Measurements from ENCODE around the gene HECW1. TPM values are rescaled to one million over a fixed set of nuclear protein-coding genes. Genes with fewer than 3 reads are reported as not detected.

Gene HECW1
- total and polyA plus RNA-seq, 2 of the 8 experiments (the other 6 are each of a cell fraction or from before 2014, with no cell fraction given) = 2.9 to 12.7 TPM

DNA sequence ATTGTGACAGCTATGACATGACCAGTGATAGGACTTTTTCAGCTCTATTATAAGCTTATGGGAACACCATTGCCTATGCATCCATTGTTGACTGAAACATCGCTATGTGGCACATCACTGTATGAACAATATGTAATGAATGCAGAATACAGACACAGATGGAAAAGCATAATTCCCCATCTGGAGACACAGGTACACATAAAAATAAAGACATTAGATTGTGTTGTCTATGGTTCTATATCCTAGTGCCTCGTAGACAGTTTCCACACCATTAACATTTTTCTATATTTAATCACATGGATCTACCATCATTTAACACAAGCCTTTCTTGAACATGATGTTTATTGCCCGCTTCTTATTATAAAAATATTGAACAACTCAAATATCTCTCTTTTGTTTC, 374.2 kb downstream of the HECW1 start:
- no peak overlapping the region for H3K18ac ChIP-seq (ENCODE audit: extremely low read depth, low read length)
- WGBS, 2 experiments (ENCODE audit: extremely low coverage in 1 of 2, insufficient coverage in 1 of 2, insufficient read length in 1 of 2, insufficient replicate concordance in 2 of 2, low coverage in 1 of 2, low lambda C conversion rate in 2 of 2, missing lambda C conversion rate in 1 of 2) = 96% methylated on average over 3 of the region's 3 CpGs; no CpG with 5 or more reads in 1 of the 2 experiments
- no peak overlapping the region for H2BK12ac ChIP-seq (ENCODE audit: low read depth, low read length)
- H4K5ac ChIP-seq (ENCODE audit: insufficient read length, low read depth, low read length) = no peak overlapping the region
- H2BK5ac ChIP-seq (ENCODE audit: low read depth, low read length) = no peak overlapping the region
- H3K4me1 ChIP-seq (replicated peaks in 1 of 4; ENCODE audit: control insufficient read depth in 3 of 4, insufficient read depth in 4 of 4, low read length in 3 of 4) = peaks cover 0 to 3% (median 0%) of the 10 kb centered on the region in 4 experiments; a peak in 1 of 7 replicates
- no peak overlapping the region for H3K56ac ChIP-seq (replicated peaks; ENCODE audit: insufficient read length, low read depth, low read length)
- CTCF ChIA-PET (ENCODE audit: partially characterized antibody) = no interaction called here
- H2BK120ac ChIP-seq (replicated peaks; ENCODE audit: low read depth, low read length) = no peak overlapping the region
- H2BK15ac ChIP-seq (ENCODE audit: low read length) = no peak overlapping the region
- no peaks in the 10 kb centered on the region for H3K9me3 ChIP-seq (ENCODE audit: insufficient read depth in 2 of 2, low read depth in 1 of 2, low read length in 1 of 2)
- FAIRE-seq = no peak
- no peak overlapping the region for H3K4ac ChIP-seq (replicated peaks; ENCODE audit: insufficient read length, low read depth, low read length)
- no peak overlapping the region for H3K4me3 ChIP-seq (ENCODE audit: extremely low read depth in 1 of 4, insufficient read depth in 2 of 4, low read depth in 3 of 4, low read length in 4 of 4)
- no peaks in the 10 kb centered on the region for H3K79me2 ChIP-seq (ENCODE audit: control insufficient read depth in 1 of 2, insufficient read depth in 2 of 2, low read length in 2 of 2)
- H3K23ac ChIP-seq (ENCODE audit: insufficient read length) = no peak overlapping the region
- no peaks in the 10 kb centered on the region for H3K79me1 ChIP-seq (ENCODE audit: low read depth, low read length)
- no peak for TF ChIP-seq KDM4A (IDR thresholded peaks at IDR 0.05; ENCODE audit: low read depth, low read length, severe bottlenecking)
- TF ChIP-seq CTCF (IDR thresholded peaks at IDR 0.05; ENCODE audit: control extremely low read depth in 1 of 3, insufficient read depth in 1 of 3, low read depth in 1 of 3, low read length in 3 of 3) = no peak
- TF ChIP-seq SRF (IDR thresholded peaks at IDR 0.05; ENCODE audit: low read depth, low read length) = no peak
- no peak for TF ChIP-seq RBBP5 (IDR thresholded peaks at IDR 0.05; ENCODE audit: borderline replicate concordance, low read depth, low read length)
- no peak for TF ChIP-seq TBP (IDR thresholded peaks at IDR 0.05; ENCODE audit: low read depth, low read length)
- TF ChIP-seq TAF7 (optimal IDR thresholded peaks at IDR 0.05; ENCODE audit: borderline replicate concordance, low read depth, low read length) = no peak
- no peak for TF ChIP-seq RNF2 (IDR thresholded peaks at IDR 0.05; ENCODE audit: borderline replicate concordance, low read depth, low read length, missing control alignments, poor library complexity, severe bottlenecking)
- DNase-seq (ENCODE audit: low read depth in 1 of 2, low spot score in 2 of 2) = no peak
- H2BK20ac ChIP-seq (ENCODE audit: low read length) = no peak overlapping the region
- no peak overlapping the region for H3K14ac ChIP-seq (ENCODE audit: insufficient read length)
- no peak overlapping the region for H3K4me2 ChIP-seq (ENCODE audit: insufficient read depth in 1 of 2, low read depth in 2 of 2, low read length in 2 of 2)
- no peak overlapping the region for H2AK5ac ChIP-seq (ENCODE audit: low read depth, low read length)
- POLR2A ChIA-PET (ENCODE audit: partially characterized antibody) = interaction anchor here (0.7 kb wide), 1 partner anchor 72 kb away, joined by 4 read pairs; no protein-coding TSS in a partner anchor
- no peaks in the 10 kb centered on the region for H3K36me3 ChIP-seq (ENCODE audit: control insufficient read depth in 2 of 4, insufficient read depth in 4 of 4, low read length in 3 of 4)
- no peak overlapping the region for H4K8ac ChIP-seq (ENCODE audit: extremely low read depth, insufficient read depth, low read length)
- no peak overlapping the region for H4K91ac ChIP-seq (replicated peaks; ENCODE audit: insufficient read length, low read length)
- no peak overlapping the region for H3K27ac ChIP-seq (ENCODE audit: low read depth, low read length)
- no peaks in the 10 kb centered on the region for H3K27me3 ChIP-seq (replicated peaks in 1 of 4; ENCODE audit: control insufficient read depth in 3 of 4, extremely low read depth in 1 of 4, insufficient read depth in 3 of 4, low read length in 3 of 4)
- no peak overlapping the region for H2AFZ ChIP-seq (ENCODE audit: low read length)
- no peak overlapping the region for H3K9ac ChIP-seq (replicated peaks in 1 of 4; ENCODE audit: extremely low read depth in 1 of 4, low read depth in 3 of 4, low read length in 3 of 4)
- no peaks in the 10 kb centered on the region for H4K20me1 ChIP-seq (replicated peaks in 1 of 2; ENCODE audit: control insufficient read depth in 1 of 2, insufficient read depth in 2 of 2, low read length in 2 of 2)
- H3K23me2 ChIP-seq (ENCODE audit: low read depth, low read length) = no peaks in the 10 kb centered on the region

All from H1 (cell line).